MM.1S (cell line): ENCODE results near the gene KHNYN.
"Not testable (repeated sequence)": the region's sequence is repeated elsewhere in the genome, so short reads cannot be mapped to it uniquely, and the experiment has no call there.

Source experiments
- CTCF ChIP-seq: fragments of 300-600 bp; sonication (generic); IDR thresholded peaks from 2 replicates; pipeline ENCODE4 v1.5.1; 2016; ENCODE audit warnings: antibody characterized with exemption, low read length, mixed read lengths
- EZH2 ChIP-seq: fragments of 300-600 bp; sonication (generic); optimal IDR thresholded peaks from 2 replicates; pipeline ENCODE3; 2017; ENCODE audit warnings: low read depth, mild to moderate bottlenecking, antibody characterized with exemption, low read length, mixed read lengths
- EZH2phosphoT487 ChIP-seq: fragments of 300-600 bp; sonication (generic); IDR thresholded peaks from 2 replicates; pipeline ENCODE4 v1.6.1; 2018; ENCODE audit warnings: antibody characterized with exemption, low read length

- not testable (repeated sequence) for TF ChIP-seq CTCF, EZH2, EZH2phosphoT487
Observed at GRCh38 chr14:24479999-24480398, 50.2 kb downstream of the KHNYN start.
